GM21423 (cell line): ENCODE data around the gene ANXA1.
"Not testable (repeated sequence)": the region's sequence is repeated elsewhere in the genome, so short reads cannot be mapped to it uniquely, and the experiment has no call there.

ENCODE experiments used
- ATAC-seq: cut with Tn5 transposase; IDR thresholded peaks from one replicate; pipeline ENCODE4 v1.9.1; 2021; ENCODE audit warnings: mild to moderate bottlenecking, moderate library complexity; ENCODE audit not compliant: unreplicated experiment

The ANXA1 gene

GRCh38 chr9:73165911-73166310 lies 14.2 kb downstream of the ANXA1 start:
- ATAC-seq = no peak

DNA sequence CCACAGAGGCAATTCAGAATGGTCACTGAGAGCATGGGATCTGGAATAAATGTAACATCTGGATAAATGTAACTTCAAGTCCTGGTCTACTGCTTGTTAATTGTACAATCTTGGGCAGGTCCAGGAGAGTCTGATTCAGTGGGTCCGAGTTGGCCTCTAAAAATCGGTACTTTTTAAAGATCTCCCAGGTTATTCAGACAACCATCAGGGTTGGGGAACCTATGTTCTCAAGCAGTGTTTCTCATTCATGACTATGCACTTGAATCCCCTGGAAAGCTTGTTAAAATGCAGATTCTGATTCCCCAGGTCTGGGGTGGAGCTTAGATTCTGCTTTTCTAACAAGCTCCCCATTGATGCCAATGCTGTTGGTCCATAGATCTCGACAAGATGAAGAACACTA lies 14.8 kb downstream of the ANXA1 start:
- ATAC-seq = no peak

GRCh38 chr9:73167614-73168013 lies 15.9 kb downstream of the ANXA1 start:
- ATAC-seq = no peak

DNA sequence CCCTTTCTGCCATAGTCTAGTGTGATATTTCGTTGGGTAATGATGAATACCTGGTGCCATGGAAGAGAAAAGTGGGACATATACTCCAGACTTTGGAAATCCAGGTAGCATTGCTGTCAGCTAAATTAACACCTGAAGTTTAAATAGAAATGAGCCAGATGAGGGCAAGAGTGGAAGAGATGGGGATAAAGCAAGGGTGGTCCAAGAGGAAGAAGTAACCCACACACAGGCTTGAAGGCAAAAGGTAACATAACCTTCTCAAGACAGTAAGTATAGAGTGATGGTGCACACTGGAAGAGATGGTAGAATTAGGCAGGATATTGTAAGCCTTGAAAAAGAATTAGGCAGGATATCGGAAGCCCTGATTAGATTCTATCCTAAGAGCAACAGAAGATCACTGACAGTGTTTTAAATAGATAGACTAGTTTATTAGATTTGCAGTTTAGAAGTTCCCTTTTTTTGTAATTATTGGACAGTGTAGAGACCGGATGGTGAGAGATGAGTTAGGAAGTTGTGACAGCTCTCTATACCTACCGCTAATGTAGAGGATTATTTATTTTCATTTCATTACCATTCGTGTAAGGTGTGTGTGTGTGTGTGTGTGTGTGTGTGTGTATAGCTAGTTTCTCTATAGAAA lies 16.8 kb downstream of the ANXA1 start:
- ATAC-seq = no peak

DNA sequence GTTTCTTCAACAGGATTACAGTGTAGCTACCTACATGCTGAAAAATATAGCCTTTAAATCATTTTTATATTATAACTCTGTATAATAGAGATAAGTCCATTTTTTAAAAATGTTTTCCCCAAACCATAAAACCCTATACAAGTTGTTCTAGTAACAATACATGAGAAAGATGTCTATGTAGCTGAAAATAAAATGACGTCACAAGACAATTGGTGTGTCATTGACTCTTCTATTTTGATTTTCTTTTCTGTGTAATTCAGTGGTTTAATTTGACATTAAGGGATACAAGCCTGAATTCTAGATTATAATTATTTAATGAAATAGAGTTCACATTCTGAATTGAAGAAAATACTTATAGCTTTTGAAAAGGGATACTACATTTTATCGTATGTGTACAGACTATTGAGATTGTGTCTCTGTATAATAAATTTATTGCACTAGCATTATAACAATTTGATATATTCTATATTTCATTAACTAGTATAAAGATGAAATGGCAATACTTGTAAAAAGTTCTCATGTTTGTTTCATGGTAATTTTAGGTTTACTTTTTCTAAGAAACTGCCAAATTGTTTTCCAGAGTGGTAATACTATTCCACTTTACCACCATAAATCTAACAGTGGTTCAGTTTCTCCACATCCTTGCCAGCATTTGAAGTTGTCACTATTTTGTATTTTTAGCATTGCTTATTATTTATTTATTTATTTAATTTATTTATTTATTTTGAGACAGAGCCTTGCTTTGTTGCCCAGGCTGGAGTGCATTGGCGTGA lies 18.7 kb downstream of the ANXA1 start:
- ATAC-seq = no peak

GRCh38 chr9:73172901-73173215 lies 21.2 kb downstream of the ANXA1 start:
- ATAC-seq = no peak

GRCh38 chr9:73173557-73174329 lies 22.1 kb downstream of the ANXA1 start:
- ATAC-seq = no peak

DNA sequence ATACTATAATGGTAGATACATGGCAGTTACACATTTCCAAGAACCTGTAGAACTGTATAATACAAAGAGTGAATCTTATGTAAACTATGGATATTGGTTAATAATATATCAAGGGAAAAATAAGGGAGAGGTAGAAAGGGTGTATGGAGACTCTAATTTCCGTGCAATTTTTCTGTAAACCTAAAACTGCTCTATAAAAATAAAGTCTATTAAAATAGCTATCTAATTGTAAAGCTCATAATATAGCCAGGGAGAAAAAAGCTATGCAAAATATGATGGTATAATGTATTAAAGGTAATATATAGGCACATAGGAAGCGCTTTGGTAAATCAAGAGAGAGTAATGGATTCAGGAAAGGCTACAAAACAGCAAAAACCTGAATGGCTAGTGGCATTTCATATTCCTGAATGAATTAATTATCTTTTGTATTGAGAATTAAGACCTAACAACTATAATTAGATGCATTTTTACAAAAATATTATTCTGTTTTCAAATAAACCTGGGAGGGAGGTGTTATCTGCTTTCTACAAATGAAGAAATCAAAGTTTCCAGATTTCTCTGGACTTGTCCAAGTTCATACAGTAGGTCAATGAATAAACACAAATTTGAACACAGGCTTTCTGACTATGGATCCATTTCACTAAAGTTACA lies 22.8 kb downstream of the ANXA1 start:
- ATAC-seq = no peak

- no peak for ATAC-seq
Measured at GRCh38 chr9:73176450-73176875, 24.8 kb downstream of the ANXA1 start.

DNA sequence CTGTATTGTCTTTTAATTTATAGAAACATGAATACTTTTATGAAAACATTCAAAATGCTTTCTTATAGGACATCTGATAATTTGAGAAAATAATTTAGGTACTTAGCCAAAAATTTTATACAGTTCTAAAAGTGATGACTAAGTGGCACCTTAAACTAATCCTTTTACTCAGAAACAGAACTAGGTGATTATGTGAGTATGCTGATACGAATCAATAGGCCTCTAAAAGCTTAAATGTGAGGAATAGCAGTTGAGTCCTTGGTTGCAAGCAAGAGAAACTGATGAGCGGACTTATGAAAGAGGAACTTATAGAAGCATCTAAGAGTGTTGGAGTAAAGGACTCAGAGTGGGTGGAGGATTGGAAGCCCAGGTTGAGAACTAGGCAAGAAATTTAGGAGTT lies 26.4 kb downstream of the ANXA1 start:
- no peak for ATAC-seq

GRCh38 chr9:73179589-73179988 lies 27.9 kb downstream of the ANXA1 start:
- peak; percentile 63 for ATAC-seq

DNA sequence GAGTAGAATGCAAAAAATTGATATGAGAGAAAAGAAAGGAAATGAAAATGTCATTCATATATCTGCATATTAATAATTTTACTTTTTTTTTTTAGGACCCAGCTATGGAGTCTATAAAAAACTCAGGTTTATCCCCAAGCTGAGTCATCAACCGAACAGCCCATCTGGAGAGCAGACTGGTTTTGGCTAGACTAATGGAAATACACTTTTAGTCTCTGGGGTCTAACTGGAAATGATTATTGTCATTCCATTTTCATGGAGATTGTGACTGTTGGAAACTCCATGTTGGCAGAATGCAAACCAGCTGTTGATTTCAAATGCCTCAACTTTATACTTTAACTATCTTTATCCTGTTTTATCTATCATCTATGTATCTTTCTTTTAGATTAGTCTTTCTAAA lies 28.7 kb downstream of the ANXA1 start:
- ATAC-seq = no peak

GRCh38 chr9:73182928-73183327 lies 31.3 kb downstream of the ANXA1 start:
- ATAC-seq = no peak

DNA sequence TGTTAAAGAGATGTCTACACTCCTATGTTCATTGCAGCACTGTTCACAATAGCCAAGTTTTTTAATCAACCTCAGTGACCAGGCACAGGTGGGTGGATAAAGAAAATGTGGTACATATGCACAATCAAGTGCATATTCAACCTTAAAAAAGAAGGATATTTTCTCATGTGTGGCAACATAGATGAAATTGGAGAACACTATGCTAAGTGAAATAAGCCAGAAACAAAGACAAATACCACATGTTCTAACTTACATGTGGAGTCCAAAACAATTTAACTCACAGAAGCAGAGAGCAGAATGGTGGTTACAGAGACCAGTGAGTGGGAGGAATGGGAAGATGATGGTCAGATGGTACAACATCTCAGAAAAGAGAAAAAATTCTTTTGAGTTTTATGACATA lies 31.8 kb downstream of the ANXA1 start:
- no peak for ATAC-seq

GRCh38 chr9:73183917-73184861 lies 32.5 kb downstream of the ANXA1 start:
- ATAC-seq = no peak

DNA sequence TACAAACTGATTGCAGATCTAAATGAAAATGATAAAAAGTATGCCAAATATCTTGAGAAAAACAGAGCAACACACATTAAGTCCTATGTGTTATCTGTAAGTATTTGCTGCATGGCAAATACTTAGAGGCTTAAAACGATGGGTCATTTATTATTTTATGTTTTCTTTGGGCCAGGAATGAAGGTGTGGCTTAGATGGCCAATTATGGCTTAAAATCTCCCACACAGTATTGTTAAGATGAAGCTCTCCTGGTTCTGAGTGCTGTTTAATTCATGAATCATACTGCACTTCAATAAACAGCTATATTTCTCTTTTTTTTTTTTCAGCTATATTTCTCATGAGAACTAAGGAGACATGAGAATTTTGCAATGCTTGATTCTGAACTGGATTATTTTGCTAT lies 39.4 kb downstream of the ANXA1 start:
- not testable (repeated sequence) for ATAC-seq

DNA sequence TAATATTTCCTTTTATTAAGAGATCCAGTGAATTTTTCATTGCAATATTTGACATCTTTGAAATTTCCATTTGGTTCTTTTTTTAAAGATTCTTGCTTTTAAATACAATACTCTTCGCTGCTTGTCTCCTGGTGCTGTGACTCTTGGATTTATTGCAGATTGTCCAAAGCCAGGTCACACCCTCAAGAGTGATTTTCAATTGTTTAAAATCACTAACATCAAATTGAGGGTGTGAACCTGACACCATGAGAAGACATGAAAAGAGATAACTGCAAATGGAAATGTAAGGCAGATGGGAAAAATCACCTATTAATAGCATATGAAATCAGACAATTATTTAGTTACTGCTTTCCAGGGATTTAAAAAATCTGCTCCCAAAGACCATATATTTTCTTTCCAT lies 42.6 kb downstream of the ANXA1 start:
- ATAC-seq = no peak

- no peak for ATAC-seq
Measured at GRCh38 chr9:73199448-73199847, 47.8 kb downstream of the ANXA1 start.

DNA sequence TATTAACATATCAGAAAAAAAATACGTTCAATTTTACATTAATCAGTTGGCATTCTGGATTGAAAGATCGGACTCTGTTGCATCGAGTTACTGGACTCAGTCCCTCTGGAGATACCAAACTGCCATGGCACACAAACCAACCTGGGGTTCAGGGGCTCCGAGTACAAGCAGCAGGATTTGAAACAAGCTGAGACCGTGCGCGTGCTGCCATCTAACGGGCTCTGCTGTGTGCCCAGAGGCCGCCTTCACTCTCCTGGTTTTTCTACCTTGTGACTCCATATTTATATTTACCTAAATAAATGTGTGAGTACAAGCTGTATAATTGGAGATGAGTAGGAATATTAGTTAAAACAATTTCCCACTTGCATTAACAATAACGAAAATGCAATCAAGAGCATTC lies 48.2 kb downstream of the ANXA1 start:
- ATAC-seq = no peak

DNA sequence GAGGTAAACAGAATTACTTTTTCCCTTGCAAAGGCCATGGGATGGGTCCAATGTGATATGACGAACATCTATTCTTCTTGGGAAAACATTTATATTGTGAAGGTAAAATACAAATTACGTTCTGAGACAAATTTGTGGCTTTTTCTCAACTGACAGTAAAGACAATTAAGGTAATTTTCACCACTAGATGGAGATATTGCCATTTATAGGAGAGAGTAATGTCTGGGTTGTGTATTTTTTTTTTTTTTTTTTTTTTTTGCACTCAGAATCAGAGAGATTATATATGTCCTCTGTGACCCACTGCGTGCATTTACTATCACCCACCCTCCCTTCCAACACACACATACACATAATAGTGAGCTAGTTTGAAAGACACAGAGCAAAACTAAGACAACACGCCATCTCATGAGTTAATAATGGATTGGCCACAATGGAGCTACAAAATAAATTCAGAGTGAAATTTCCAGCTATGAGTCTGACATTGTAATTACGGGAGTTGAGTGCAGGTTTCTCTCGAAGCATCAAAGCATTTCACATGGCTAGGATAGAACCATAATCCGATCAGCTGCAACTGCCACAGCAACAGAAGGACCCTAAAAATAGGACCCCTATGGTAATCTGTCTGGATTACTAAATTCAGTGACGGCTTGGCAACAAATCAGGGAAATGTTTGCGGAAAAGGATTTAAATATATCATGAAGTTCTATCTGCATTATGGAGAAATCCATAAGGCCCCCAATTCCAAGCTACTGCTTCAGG lies 49.2 kb downstream of the ANXA1 start:
- ATAC-seq = no peak
